Measurements from ENCODE around the gene OXGR1.

Gene OXGR1

DNA sequence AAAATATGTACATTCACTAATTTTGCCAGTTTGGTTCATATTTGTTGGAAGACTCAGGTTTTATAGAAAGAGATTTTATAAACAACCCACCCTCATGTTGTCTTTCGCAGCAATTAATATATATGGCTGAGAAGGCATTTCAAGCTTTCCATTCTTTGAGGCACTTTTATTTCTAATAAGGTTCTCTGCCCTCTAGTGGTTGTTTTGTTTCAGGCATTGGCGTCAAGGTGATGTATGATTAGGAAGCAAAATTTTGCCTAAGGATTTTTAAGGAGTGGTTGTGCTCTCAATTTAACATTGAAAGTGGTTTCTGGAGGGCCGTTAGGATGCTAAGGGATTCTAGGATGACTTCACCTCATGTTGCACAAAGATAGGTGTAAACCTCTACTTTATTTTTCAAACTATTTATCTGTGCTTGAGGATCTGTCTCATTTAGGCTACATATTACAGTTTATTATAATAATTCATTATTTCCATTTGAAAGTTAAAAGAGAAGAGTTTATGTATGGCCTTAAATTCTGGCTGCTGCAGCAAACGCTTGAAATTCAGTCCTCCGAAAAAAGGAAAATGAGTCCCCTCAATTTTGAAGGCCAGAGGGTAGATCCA lies 35.9 kb downstream of the OXGR1 start:
- DNase-seq, result no peak

DNA sequence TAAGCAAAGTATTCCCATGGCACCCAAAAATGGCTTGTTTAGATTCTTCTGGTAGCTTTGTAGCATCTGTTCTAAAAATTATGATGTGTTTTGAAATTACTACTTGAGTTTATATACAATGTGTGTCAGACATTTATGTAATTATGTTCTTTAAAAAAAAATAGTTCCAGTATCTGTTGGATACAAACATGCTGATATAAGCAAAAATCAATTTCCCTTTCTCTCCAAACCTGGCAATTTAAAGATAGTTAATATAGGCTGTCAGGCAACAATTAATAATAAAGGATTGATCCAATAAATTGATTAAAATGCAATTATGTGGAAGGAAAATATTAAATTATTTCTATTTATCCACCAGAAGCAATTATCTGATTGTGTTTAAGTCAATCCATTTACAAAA lies 41.7 kb downstream of the OXGR1 start:
- DNase-seq, result no peak

DNA sequence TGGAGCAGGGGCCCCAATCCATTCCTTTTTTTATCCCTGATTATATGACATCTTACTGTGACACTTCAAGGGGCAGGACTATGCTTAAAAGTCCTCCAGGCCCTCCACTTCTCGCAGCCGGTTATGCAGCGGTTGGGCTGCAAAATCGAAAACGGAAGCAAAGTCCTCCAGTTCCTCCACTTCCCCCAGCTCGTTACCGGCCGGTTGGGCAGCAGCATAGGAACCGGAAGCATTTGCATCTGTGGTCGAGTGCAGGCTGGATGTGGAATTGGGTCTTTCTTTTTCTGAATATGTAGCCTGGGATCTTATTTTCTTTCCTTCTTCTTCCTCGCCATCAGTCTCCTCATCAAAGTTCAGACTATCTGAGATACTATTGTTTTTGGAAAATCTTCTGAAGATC lies 46.1 kb downstream of the OXGR1 start:
- no peak for DNase-seq

DNA sequence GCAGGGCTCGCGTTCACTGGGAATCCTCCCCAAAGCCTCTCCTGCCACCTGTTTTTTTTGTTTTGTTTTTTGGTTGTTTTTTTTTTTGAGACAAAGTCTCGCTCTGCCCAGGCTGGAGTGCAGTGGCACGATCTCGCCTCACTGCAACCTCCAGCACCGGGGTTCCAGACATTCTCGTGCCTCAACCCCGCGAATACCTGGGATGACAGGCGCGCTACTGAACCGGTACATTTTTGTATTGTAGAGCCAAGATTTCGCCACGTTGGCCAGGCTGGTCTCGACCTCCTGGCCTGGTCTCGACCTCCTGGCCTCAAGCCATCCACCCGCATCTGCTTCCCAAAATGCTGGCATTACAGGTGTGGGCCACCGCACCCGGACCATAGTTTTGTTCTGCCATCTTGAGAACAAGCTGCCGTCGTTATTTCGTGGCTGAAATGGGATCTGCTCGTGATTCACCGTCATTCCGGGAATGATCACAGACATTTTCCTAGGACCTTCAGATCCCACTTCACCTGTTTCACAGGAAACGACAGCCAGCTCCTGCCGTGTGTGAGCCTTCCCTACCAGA lies 46.8 kb downstream of the OXGR1 start:
- DNase-seq, result no peak

DNA sequence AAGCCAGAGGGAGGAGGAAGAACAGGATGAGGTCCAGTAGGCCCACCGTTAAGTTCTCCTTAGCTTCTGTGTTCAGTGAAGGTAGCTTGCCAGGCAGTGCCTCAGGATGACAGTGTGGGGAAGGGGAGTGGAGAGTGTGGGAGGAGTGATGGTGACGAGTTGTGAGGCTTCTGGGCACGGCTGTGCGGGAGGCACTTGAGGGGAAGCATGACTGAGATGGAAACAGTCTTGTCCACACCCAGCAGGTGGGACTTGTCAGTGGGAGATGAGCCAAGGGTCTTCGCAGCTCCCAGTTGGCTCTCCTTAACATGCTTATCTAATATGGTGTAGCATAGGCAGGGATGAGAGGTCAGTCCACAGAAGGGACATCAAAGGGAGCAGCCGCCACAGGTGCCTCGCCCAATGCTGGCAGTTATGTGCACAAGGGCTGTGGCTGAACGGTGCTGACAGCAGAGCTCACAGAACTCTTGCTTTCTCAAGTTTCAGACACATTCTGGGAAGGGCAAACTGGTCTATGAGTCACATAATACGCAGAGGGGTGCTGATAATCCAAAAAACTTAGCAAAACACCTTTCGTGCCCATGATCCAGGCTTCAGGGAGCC lies 47.5 kb downstream of the OXGR1 start:
- no peak for DNase-seq

DNA sequence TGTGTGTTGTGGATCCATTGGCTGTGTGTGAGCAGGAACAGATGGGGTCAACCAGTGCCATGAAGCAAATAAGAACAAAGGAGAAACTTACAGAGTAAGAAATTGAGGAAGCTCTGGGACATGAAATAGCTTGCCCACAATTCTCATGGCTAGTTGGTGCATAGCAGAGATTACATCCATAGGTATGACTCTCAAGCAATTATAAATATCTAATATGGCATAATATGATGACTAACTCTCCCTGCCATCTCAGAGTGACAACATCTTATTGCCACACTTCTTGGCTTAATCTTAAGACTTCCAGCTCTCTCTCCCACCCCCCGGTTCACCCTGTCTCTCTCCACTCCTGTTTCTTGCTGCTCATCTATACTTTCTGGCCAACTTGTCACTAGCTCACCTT lies 53.3 kb downstream of the OXGR1 start:
- no peak for DNase-seq

DNA sequence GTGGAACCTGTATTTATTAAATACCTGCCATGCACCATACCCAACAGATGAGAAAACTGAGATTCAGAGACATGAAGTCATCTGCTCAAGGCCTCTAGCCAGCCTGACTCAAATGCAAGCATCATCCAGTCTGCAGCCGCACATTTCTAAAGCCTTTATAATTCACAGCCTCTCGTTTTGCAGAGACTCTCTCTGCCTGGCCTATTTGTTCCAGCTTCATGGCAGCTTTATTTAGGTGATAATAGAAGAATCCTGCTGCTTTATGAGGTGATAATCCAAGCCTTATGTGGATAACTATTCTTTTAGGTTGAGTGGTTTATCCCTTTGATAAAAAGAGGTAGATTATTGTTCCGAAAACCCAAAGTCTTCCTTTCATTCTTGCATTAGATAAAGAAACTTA lies 58.4 kb downstream of the OXGR1 start:
- no peak for DNase-seq

Data from CD4-positive, alpha-beta T cell treated with Interleukin-6 for 4 hours (primary cell).